ENCODE measurements around the gene SORL1-AS1.
"Not testable (repeated sequence)": the region's sequence is repeated elsewhere in the genome, so short reads cannot be mapped to it uniquely, and the experiment has no call there.

Gene SORL1-AS1

DNA sequence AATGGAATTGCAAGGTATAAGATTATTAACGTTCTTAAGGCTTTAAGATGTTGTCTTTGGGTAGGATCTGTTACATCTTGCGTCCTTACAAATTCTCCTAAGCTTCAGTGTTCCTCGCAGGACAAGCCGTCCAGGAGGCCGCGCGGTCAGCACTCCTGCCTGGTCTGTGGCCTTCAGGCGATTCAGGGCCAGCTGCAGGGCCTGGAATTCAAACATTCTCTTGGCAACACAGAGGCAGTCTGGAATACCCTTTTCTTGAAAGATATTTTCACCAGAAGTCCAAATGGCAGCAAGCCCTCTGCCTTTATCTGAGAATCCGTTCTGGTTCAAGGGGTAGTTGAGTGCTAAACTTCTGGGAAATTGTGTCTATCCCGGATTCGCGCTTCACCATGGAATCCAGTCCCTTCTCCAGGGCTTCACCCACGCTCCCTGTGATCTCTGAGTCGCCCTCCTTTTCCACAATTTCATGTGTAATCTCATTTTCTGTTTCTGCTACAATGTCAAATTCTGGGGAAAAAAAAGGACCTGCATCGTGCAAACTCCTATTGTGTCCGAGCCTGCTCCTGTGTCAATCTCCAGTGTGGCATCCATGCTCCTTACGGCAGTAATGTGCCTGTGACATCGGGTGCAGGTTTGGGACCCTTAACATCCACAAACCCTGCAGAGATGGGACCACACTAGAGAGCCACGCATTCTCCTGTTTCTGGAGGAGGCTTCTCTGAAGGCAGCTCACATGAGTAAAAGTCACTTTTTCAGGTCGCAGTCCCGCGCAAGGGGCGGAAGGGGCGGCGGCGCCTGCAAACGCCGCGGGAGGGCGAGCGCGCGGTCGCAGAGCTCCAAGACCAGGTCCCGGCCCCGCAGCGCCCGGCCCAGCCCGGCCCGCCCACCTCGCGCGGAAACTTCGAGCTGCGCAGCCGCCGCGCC lies 26.0 kb downstream of the SORL1-AS1 start:
- DNase-seq: peak; percentile 46

DNA sequence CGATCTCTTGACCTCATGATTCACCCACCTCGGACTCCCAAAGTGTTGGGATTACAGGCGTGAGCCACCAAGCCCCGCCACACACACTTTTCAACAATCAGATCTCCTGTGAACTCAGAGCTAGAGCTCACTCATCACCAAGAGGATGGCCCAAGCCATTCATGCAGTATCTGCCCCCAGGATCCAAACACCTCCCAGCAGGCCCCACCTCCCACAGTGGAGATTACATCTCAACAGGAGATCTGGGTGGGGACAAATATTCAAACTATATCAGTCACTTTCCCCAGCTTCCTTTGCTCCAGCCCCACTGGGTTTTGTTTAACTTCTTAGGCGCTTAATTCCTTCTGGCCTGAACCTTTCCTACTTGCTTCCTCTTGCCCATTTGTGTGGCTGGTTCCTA lies 26.9 kb downstream of the SORL1-AS1 start:
- DNase-seq: peak; percentile 10

- no peak for DNase-seq
Observed at GRCh38 chr11:121422675-121423074, 30.1 kb downstream of the SORL1-AS1 start.

GRCh38 chr11:121421149-121421901 lies 31.4 kb downstream of the SORL1-AS1 start:
- peak; percentile 21 for DNase-seq

GRCh38 chr11:121420398-121420797 lies 32.4 kb downstream of the SORL1-AS1 start:
- no peak for DNase-seq

GRCh38 chr11:121419836-121420235 lies 32.9 kb downstream of the SORL1-AS1 start:
- DNase-seq: no peak

- DNase-seq: no peak
Observed at GRCh38 chr11:121418625-121419114, 34.1 kb downstream of the SORL1-AS1 start.

DNA sequence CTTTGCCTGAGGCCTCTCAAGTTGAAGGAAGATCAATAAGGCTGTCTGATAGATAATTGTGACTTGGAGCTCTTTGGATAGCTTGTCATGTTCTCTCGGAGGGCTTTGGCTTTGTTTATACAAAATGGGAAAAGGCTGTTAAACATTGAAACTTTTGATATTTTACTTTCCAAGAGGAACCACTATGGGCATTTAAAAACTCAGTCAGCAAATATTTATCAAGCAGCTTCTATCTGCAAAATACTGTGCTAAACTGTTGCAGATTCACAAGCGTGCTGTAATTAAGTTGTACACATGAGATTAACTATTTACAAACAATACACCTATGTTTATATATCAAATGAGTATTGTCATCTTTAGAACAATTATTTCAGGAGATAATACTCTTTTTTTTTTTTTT lies 35.2 kb downstream of the SORL1-AS1 start:
- no peak for DNase-seq

DNA sequence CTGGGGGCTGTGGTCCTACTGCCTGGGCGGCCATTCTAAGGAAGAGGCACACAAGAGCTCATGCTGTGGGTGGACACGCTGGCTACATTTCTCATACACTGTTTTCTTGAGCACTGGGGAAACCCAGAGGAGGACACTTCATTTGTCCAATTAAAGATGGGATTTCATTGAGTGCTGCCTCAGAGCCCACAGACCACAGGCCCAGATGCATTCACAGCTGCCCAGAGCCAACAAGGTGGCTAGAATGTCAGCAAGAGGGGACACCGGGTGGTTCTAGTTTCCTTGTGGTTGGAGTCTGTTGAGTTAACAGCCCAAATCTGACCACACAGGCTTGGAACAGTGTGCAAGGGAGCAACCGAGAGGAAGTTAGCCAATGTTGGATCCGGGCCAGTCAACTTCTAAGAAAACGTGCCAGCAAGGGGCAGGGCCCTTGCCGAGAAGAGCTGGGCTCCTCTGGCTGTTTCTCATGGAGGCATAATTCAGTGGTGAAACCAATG lies 35.7 kb downstream of the SORL1-AS1 start:
- no peak for DNase-seq

DNA sequence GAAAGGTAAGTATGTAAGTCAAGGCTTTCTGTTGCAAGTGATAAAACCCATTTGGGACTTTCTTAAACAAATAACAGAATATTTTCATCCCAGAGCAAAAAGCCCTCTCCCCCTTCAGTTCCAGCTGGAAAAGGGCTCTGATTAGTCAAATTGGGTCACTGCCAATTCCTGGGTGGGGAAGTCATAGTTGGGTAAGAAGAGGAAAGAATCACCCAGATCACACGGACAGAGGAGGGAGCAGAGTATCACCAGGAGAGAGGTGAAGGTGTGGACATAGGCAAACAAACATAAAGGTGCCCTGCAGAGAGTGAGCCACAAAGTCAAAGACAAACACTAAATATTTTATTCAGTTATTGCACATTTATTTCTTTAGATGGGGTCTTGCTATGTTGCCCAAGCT lies 36.9 kb downstream of the SORL1-AS1 start:
- peak; percentile 21 for DNase-seq

- no peak for DNase-seq
Observed at GRCh38 chr11:121414141-121414913, 38.4 kb downstream of the SORL1-AS1 start.

- no peak for DNase-seq
Observed at GRCh38 chr11:121412711-121413415, 39.9 kb downstream of the SORL1-AS1 start.

DNA sequence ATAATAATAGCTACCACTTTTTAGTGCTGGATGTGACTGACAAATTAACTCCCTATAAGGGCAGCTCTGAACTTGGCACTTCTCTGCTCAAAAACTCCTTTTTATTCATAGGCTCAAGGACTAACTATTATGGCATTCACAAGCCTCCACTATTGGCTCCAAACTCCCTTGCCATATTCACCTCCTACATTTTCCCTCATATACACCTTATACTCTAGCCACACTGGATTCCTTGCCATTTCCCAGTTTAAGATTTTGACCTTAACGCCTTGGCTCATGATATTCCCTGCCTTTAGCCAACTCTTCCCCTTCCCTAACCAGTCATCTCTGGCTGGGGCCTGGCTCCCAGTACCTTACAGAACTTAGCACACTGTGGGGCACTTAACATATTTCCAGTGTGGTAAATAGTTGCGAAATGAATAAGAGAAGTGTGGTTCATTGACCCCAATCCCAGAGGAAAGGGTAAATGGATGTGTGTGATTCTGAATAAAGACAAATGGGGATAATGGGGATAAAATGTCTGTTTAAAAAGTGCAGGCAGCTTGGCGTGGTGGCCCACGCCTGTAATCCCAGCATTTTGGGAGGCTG lies 40.7 kb downstream of the SORL1-AS1 start:
- no peak for DNase-seq

DNA sequence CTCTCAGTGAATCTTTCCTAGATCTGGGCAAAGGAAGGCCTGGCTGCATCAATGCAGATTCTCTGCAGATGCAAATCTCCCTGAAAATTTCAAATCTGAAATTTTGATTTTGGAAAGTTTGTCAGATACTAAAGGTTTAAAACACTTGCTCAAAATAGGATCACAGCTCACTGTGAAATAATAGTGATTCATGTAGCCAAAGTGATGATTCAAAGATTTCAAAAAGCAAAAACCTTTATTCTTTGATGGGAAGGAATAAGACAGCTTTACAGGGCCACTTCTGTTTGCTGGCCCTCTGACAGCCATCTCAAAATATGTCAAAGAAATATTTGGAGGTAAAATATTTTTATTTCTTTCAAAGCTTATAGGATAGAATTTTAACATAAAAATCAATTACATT lies 41.4 kb downstream of the SORL1-AS1 start:
- not testable (repeated sequence) for DNase-seq

DNA sequence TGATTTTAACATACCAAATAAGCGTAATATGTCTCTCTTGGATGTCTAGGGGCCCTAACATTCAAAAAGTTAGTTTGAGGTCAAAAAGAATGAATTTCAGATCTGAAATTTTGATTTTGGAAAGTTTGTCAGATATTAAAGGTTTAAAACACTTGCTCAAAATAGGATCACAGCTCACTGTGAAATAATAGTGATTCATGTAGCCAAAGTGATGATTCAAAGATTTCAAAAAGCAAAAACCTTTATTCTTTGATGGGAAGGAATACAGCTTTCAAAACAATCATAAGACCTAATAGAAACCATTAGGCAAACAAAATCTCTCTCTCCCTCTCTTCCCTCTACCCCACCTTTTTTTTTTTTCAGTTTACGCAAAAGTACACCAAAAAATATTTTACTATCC lies 42.7 kb downstream of the SORL1-AS1 start:
- DNase-seq: not testable (repeated sequence)

DNA sequence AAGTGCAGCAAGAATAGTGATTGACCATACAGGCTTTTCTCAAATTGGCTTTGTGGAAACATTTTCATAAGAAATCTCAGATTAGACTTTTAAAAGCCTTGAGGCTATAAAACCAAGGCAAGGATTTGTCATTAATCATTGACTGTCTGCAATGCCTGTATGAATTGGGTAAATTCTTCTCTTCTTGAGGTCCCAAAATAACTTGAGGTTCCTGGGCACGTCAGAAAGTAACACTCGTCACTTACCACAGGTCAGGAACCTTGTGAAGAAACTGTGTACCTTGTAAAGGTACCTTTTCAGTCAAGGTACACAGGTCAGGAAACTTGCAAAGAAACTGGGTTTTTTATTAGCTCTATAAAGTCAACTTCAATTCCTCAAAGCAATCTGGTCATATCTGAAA lies 43.9 kb downstream of the SORL1-AS1 start:
- DNase-seq: no peak

GRCh38 chr11:121406291-121406690 lies 46.5 kb downstream of the SORL1-AS1 start:
- DNase-seq: no peak

GRCh38 chr11:121405646-121406045 lies 47.1 kb downstream of the SORL1-AS1 start:
- no peak for DNase-seq

GRCh38 chr11:121394785-121395184 lies 58.0 kb downstream of the SORL1-AS1 start:
- DNase-seq: peak; percentile 15

DNA sequence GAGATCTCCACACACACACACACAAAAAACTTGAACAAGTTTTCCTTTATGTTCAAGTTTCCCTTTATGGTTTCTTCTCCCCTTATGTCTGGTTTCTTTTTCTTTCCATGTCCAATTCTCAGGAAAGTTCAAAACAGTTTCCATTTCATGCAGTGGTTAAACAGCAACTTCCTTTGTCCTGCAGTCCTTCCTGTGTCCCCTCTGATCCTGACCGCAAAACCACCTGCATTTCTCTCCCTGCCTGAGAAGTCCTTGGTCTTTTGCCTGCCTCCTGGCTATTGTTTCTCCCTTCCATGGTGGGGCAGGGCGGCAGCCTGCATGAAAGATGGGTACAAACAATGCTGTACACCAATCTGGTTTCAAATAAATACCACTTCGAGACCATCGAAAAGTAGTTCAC lies 58.9 kb downstream of the SORL1-AS1 start:
- no peak for DNase-seq

DNA sequence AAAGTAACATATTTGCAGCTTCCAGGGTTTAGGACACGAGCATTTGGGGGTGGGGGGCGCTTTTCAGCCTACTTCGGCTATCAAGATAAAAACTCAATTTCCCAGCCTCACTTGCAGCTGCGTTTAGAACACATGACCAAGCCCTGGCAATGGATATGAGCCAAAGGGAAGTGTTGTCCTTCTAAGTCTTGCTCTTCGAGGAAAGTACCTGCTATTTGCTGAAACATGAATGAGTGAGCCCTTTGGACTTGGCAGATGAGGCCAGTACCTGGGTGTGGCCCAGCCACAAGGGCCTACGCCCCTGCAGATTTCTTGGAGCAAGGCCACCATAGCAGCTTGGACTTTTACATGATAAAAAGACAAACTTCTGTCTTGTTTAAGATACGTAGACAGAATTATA lies 60.9 kb downstream of the SORL1-AS1 start:
- DNase-seq: no peak

GRCh38 chr11:121389651-121390050 lies 63.1 kb downstream of the SORL1-AS1 start:
- DNase-seq: peak; percentile 92

Data from NCI-H146 (cell line).